ENCODE results near the gene PBRM1. TPM values are rescaled to one million over a fixed set of nuclear protein-coding genes. Genes with fewer than 3 reads are reported as not detected.

The PBRM1 gene
- total and polyA plus RNA-seq, 2 donors (not counting 1 experiment from before 2014, with no cell fraction given), result 16.8 to 85.9 TPM

DNA sequence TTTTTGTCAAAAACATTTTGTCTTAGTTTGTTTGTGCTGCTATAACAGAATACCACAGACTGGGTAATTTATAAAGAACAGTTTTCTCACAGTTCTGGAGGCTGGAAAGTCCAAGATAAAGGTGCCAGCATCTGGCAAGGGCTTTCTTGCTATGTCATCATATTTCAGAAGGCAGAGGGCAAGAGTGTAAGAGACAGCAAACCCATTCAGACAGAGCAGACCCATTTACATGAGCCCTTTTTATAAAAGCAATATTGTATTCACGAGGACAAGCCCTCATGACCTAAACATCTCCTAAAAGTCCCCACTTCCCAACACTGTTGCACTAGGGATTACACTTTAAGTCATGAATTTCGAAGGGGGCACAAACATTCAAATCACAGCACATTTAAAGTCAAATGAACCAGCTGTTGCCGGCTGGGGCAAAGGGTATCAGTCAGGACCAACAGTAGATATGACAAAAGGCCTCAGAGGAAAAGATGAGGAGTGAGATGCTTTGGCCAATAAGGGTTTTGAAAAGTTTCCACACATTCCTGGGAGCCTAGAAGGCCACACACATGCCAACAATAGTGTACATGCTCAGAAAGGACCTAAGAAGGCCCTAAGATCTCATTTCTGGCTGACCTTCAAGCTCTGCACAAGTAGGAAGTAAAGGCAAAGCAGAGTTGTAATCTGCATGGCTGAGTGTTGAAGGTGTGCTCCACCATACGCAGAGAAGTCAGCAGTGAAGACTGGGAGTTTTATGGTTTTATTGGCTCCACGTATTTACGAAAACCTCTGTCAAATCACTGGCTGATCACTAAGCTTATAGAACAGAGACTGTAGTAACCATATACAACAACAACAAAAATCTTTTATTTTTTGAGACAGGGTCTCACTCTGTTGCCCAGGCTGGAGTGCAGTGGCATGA lies 111.4 kb downstream of the PBRM1 start:
- intact Hi-C loops (cut with micrococcal nuclease), result no loop called here
- H3K9ac ChIP-seq (ENCODE audit: low read length), result no peak overlapping the region
- POLR2A ChIA-PET, result no interaction called here
- ATAC-seq (ENCODE audit: low read depth), result no peak
- no peak overlapping the region for H3K4me2 ChIP-seq (replicated peaks; ENCODE audit: low read depth, low read length, poor library complexity, severe bottlenecking)
- no peak overlapping the region for H3K27ac ChIP-seq (ENCODE audit: low read length in 2 of 2)
- H3K4me3 Mint-ChIP-seq, result no peak overlapping the region
- H3K4me3 ChIP-seq (ENCODE audit: control extremely low read depth in 1 of 5, extremely low read depth in 1 of 5, insufficient read depth in 1 of 5, low read depth in 2 of 5, low read length in 4 of 5), result no peak overlapping the region
- no peaks in the 10 kb centered on the region for H3K27me3 ChIP-seq (replicated peaks in 1 of 4; ENCODE audit: control extremely low read depth in 1 of 4, control insufficient read depth in 3 of 4, insufficient read depth in 4 of 4, low read length in 3 of 4)
- no peaks in the 10 kb centered on the region for H3K9me3 ChIP-seq (ENCODE audit: control extremely low read depth in 1 of 3, control insufficient read depth in 2 of 3, insufficient read depth in 1 of 3, low read length in 2 of 3)
- CTCF ChIA-PET, result no interaction called here
- peaks cover 1 to 49% of the 10 kb centered on the region in 2 experiments for H3K36me3 ChIP-seq (replicated peaks in 1 of 2; ENCODE audit: control extremely low read depth in 1 of 2, control insufficient read depth in 1 of 2, extremely low read depth in 1 of 2, insufficient read depth in 2 of 2, low read length in 1 of 2)
- no peaks in the 10 kb centered on the region for H3K4me1 ChIP-seq (ENCODE audit: control insufficient read depth in 2 of 2, insufficient read depth in 2 of 2, low read length in 2 of 2)
- H3K9me3 Mint-ChIP-seq (ENCODE audit: insufficient read depth), result no peaks in the 10 kb centered on the region
- no peak for DNase-seq
- WGBS (ENCODE audit: insufficient coverage), result 100% methylated on average over 2 of the region's 6 CpGs
- no peak overlapping the region for H3K27ac Mint-ChIP-seq
- H3K79me2 ChIP-seq (ENCODE audit: control insufficient read depth, insufficient read depth, low read length), result no peaks in the 10 kb centered on the region
- no peaks in the 10 kb centered on the region for H3K27me3 Mint-ChIP-seq
- H2AFZ ChIP-seq (ENCODE audit: insufficient read depth, low read depth, low read length, poor library complexity, severe bottlenecking), result no peak overlapping the region
- no peaks in the 10 kb centered on the region for H4K20me1 ChIP-seq (ENCODE audit: control insufficient read depth, insufficient read depth, low read length, poor library complexity, severe bottlenecking)
- H3K4me1 Mint-ChIP-seq, result no peaks in the 10 kb centered on the region
- TF ChIP-seq, protein P1, sequence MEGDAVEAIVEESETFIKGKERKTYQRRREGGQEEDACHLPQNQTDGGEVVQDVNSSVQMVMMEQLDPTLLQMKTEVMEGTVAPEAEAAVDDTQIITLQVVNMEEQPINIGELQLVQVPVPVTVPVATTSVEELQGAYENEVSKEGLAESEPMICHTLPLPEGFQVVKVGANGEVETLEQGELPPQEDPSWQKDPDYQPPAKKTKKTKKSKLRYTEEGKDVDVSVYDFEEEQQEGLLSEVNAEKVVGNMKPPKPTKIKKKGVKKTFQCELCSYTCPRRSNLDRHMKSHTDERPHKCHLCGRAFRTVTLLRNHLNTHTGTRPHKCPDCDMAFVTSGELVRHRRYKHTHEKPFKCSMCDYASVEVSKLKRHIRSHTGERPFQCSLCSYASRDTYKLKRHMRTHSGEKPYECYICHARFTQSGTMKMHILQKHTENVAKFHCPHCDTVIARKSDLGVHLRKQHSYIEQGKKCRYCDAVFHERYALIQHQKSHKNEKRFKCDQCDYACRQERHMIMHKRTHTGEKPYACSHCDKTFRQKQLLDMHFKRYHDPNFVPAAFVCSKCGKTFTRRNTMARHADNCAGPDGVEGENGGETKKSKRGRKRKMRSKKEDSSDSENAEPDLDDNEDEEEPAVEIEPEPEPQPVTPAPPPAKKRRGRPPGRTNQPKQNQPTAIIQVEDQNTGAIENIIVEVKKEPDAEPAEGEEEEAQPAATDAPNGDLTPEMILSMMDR (IDR thresholded peaks at IDR 0.05), result no peak
- TF ChIP-seq EZH2 (IDR thresholded peaks at IDR 0.05; ENCODE audit: borderline replicate concordance, insufficient read depth, low read depth, low read length, poor library complexity, severe bottlenecking), result no peak

DNA sequence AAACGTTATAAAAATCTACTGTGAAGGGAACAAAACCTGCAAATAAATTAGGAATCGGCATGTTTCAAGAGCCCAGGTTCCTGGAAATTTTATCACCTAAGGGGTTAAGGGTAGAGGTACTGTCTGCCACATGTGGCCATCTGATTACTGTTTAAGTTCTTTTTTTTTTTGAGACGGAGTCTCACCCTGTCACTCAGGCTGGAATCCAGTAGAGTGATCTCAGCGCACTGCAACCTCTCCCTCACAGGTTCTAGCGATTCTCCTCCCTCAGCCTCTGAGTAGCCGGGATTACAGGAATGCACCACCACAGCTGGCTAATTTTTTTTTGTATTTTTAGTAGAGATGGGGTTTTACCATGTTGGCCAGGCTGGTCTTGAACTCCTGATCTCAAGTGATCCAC lies 113.5 kb downstream of the PBRM1 start:
- H3K4me3 Mint-ChIP-seq, result no peak overlapping the region
- POLR2A ChIA-PET, result no interaction called here

More for the DNA sequence above, 113.5 kb downstream of the PBRM1 start:
- no peak for ATAC-seq (ENCODE audit: low read depth)
- no peaks in the 10 kb centered on the region for H3K9me3 ChIP-seq (ENCODE audit: control extremely low read depth in 1 of 3, control insufficient read depth in 2 of 3, insufficient read depth in 1 of 3, low read length in 2 of 3)
- no peaks in the 10 kb centered on the region for H4K20me1 ChIP-seq (ENCODE audit: control insufficient read depth, insufficient read depth, low read length, poor library complexity, severe bottlenecking)
- peaks cover 1 to 36% of the 10 kb centered on the region in 2 experiments for H3K36me3 ChIP-seq (replicated peaks in 1 of 2; ENCODE audit: control extremely low read depth in 1 of 2, control insufficient read depth in 1 of 2, extremely low read depth in 1 of 2, insufficient read depth in 2 of 2, low read length in 1 of 2)
- CTCF ChIA-PET, result no interaction called here
- no peak for DNase-seq
- H3K4me3 ChIP-seq (ENCODE audit: control extremely low read depth in 1 of 5, extremely low read depth in 1 of 5, insufficient read depth in 1 of 5, low read depth in 2 of 5, low read length in 4 of 5), result no peak overlapping the region
- no peak overlapping the region for H2AFZ ChIP-seq (ENCODE audit: insufficient read depth, low read depth, low read length, poor library complexity, severe bottlenecking)
- H3K27me3 ChIP-seq (replicated peaks in 1 of 4; ENCODE audit: control extremely low read depth in 1 of 4, control insufficient read depth in 3 of 4, insufficient read depth in 4 of 4, low read length in 3 of 4), result no peaks in the 10 kb centered on the region
- no peak overlapping the region for H3K4me2 ChIP-seq (replicated peaks; ENCODE audit: low read depth, low read length, poor library complexity, severe bottlenecking)
- WGBS (ENCODE audit: insufficient coverage), result no CpG with 5 or more reads among the region's 6 CpGs
- TF ChIP-seq, protein P1 (IDR thresholded peaks at IDR 0.05), result no peak
- no peak for TF ChIP-seq EZH2 (IDR thresholded peaks at IDR 0.05; ENCODE audit: borderline replicate concordance, insufficient read depth, low read depth, low read length, poor library complexity, severe bottlenecking)
- Mint-ChIP-seq H3K9me3 (ENCODE audit: insufficient read depth) (no peaks in the 10 kb centered on the region), H3K4me1 (no peaks in the 10 kb centered on the region), H3K27ac (no peak overlapping the region), H3K27me3 (no peaks in the 10 kb centered on the region)
- H3K27ac ChIP-seq (ENCODE audit: low read length in 2 of 2), result no peak overlapping the region
- no peaks in the 10 kb centered on the region for H3K4me1 ChIP-seq (ENCODE audit: control insufficient read depth in 2 of 2, insufficient read depth in 2 of 2, low read length in 2 of 2)
- H3K9ac ChIP-seq (ENCODE audit: low read length), result no peak overlapping the region
- intact Hi-C loops (cut with micrococcal nuclease), result no loop called here
- no peaks in the 10 kb centered on the region for H3K79me2 ChIP-seq (ENCODE audit: control insufficient read depth, insufficient read depth, low read length)
